ENCODE measurements around the gene S1PR3. TPM values are rescaled to one million over a fixed set of nuclear protein-coding genes. Genes with fewer than 3 reads are reported as not detected.

S1PR3 gene
- total RNA-seq, 1 experiment from 2014 or later: not detected

GRCh38 chr9:89024727-89025126, 33.5 kb downstream of the S1PR3 start:
- in situ Hi-C loops (cut with HindIII; ENCODE audit: low sequenced_read_pairs): no loop called here
- DNase-seq (ENCODE audit: low spot score): no peak

- in situ Hi-C loops (cut with HindIII; ENCODE audit: low sequenced_read_pairs): no loop called here
- DNase-seq (ENCODE audit: low spot score): no peak
Measured at GRCh38 chr9:89025553-89025952, 34.3 kb downstream of the S1PR3 start.

GRCh38 chr9:89026876-89027275, 35.6 kb downstream of the S1PR3 start:
- in situ Hi-C loops (cut with HindIII; ENCODE audit: low sequenced_read_pairs): no loop called here
- no peak for DNase-seq (ENCODE audit: low spot score)

GRCh38 chr9:89029788-89030187, 38.5 kb downstream of the S1PR3 start:
- in situ Hi-C loops (cut with HindIII; ENCODE audit: low sequenced_read_pairs): no loop called here
- DNase-seq (ENCODE audit: low spot score): no peak

- no peak for DNase-seq (ENCODE audit: low spot score)
- in situ Hi-C loops (cut with HindIII; ENCODE audit: low sequenced_read_pairs): no loop called here
Measured at GRCh38 chr9:89032173-89032572, 40.9 kb downstream of the S1PR3 start.

- no peak for DNase-seq (ENCODE audit: low spot score)
- in situ Hi-C loops (cut with HindIII; ENCODE audit: low sequenced_read_pairs): no loop called here
Measured at GRCh38 chr9:89032661-89033060, 41.4 kb downstream of the S1PR3 start.

GRCh38 chr9:89036383-89036782, 45.1 kb downstream of the S1PR3 start:
- in situ Hi-C loops (cut with HindIII; ENCODE audit: low sequenced_read_pairs): no loop called here
- no peak for DNase-seq (ENCODE audit: low spot score)

GRCh38 chr9:89036891-89037290, 45.6 kb downstream of the S1PR3 start:
- no peak for DNase-seq (ENCODE audit: low spot score)
- in situ Hi-C loops (cut with HindIII; ENCODE audit: low sequenced_read_pairs): no loop called here

GRCh38 chr9:89037346-89037745, 46.1 kb downstream of the S1PR3 start:
- no peak for DNase-seq (ENCODE audit: low spot score)
- in situ Hi-C loops (cut with HindIII; ENCODE audit: low sequenced_read_pairs): no loop called here

GRCh38 chr9:89037891-89038290, 46.6 kb downstream of the S1PR3 start:
- DNase-seq (ENCODE audit: low spot score): no peak
- in situ Hi-C loops (cut with HindIII; ENCODE audit: low sequenced_read_pairs): no loop called here

- in situ Hi-C loops (cut with HindIII; ENCODE audit: low sequenced_read_pairs): no loop called here
- peak; percentile 25 for DNase-seq (ENCODE audit: low spot score)
Measured at GRCh38 chr9:89038382-89039103, 47.3 kb downstream of the S1PR3 start.

GRCh38 chr9:89039104-89039465, 47.8 kb downstream of the S1PR3 start:
- in situ Hi-C loops (cut with HindIII; ENCODE audit: low sequenced_read_pairs): no loop called here
- DNase-seq (ENCODE audit: low spot score): no peak

- DNase-seq (ENCODE audit: low spot score): no peak
- in situ Hi-C loops (cut with HindIII; ENCODE audit: low sequenced_read_pairs): no loop called here
Measured at GRCh38 chr9:89039664-89040063, 48.4 kb downstream of the S1PR3 start.

GRCh38 chr9:89042984-89043383, 51.7 kb downstream of the S1PR3 start:
- DNase-seq (ENCODE audit: low spot score): no peak
- in situ Hi-C loops (cut with HindIII; ENCODE audit: low sequenced_read_pairs): no loop called here

- DNase-seq (ENCODE audit: low spot score): no peak
- in situ Hi-C loops (cut with HindIII; ENCODE audit: low sequenced_read_pairs): no loop called here
Measured at GRCh38 chr9:89044104-89044503, 52.8 kb downstream of the S1PR3 start.

GRCh38 chr9:89044881-89045280, 53.6 kb downstream of the S1PR3 start:
- in situ Hi-C loops (cut with HindIII; ENCODE audit: low sequenced_read_pairs): no loop called here
- DNase-seq (ENCODE audit: low spot score): no peak

GRCh38 chr9:89046832-89047231, 55.6 kb downstream of the S1PR3 start:
- in situ Hi-C loops (cut with HindIII; ENCODE audit: low sequenced_read_pairs): no loop called here

GRCh38 chr9:89047667-89048066, 56.4 kb downstream of the S1PR3 start:
- DNase-seq (ENCODE audit: low spot score): no peak
- in situ Hi-C loops (cut with HindIII; ENCODE audit: low sequenced_read_pairs): no loop called here

More at GRCh38 chr9:89046832-89047231, 55.6 kb downstream of the S1PR3 start:
- DNase-seq (ENCODE audit: low spot score): no peak

GRCh38 chr9:89048616-89049015, 57.3 kb downstream of the S1PR3 start:
- in situ Hi-C loops (cut with HindIII; ENCODE audit: low sequenced_read_pairs): no loop called here
- no peak for DNase-seq (ENCODE audit: low spot score)

GRCh38 chr9:89049646-89050045, 58.4 kb downstream of the S1PR3 start:
- in situ Hi-C loops (cut with HindIII; ENCODE audit: low sequenced_read_pairs): no loop called here
- DNase-seq (ENCODE audit: low spot score): no peak

GRCh38 chr9:89051421-89052025, 60.3 kb downstream of the S1PR3 start:
- DNase-seq (ENCODE audit: low spot score): peak; percentile 69
- in situ Hi-C loops (cut with HindIII; ENCODE audit: low sequenced_read_pairs): no loop called here

All from G401 (cell line).